HG03457 (cell line): ENCODE measurements around the gene MRAP.
"Not testable (repeated sequence)": the region's sequence is repeated elsewhere in the genome, so short reads cannot be mapped to it uniquely, and the experiment has no call there.

Experiments used
- ATAC-seq: cut with Tn5 transposase; IDR thresholded peaks from one replicate; pipeline ENCODE4 v1.9.1; 2021; ENCODE audit warnings: moderate number of reproducible peaks; ENCODE audit not compliant: unreplicated experiment

MRAP gene

DNA sequence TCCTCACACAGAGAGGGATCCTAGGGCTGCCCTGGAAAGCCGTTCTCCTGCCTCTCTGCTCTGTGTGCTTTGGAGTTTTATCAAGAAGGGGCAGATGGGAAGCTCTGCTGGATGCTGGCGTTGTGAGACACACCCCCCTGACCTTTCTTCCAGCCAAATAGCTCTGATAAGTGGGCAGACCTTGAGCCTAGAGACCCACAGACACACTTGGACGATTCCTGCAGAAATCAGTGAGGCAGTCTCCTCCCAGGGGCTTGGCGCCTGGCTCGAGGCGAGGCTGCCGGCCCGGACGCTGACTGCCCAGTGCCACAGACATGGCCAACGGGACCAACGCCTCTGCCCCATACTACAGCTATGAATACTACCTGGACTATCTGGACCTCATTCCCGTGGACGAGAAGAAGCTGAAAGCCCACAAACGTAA, at the start of gene MRAP:
TSS of gene MRAP (plus strand) at position 198 of the 424 bp plus-strand sequence. CDS start at position 315, 117 bp downstream.
- no peak for ATAC-seq

DNA sequence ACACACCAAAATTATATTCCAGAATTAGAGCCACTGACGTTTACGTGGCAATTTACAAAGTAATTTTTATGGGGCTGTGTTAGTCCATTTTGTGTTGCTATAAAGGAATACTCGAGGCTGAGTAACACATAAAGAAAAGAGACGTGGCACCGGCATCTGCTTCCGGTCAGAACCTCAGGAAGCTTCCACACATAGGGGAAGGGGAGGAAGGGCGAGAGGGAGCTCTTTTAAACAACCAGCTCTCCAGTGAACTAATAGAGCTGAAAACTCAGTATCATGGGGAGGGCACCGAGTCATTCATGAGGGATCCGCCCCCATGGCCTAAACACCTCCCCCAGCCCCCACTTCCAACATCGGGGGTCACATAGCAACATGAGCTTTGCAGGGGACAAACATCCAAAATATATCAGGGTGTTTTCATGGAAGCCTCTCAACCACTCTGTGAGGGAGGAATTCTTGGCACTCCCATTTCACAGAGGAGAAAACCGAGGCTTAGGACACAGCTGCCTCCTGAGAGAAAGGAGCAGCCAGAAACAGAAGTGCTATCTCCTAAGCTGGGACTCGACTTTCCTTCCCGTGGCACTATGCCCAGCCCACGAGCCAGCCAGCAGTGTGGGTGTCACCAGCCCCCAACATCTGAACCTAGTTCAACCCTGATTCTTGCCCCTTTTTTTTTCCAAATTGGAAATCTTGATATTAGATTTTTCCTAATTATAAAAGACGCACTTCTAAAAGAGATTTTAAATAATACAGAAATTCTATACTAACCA, 49.0 kb upstream of the MRAP start:
- ATAC-seq, result no peak

DNA sequence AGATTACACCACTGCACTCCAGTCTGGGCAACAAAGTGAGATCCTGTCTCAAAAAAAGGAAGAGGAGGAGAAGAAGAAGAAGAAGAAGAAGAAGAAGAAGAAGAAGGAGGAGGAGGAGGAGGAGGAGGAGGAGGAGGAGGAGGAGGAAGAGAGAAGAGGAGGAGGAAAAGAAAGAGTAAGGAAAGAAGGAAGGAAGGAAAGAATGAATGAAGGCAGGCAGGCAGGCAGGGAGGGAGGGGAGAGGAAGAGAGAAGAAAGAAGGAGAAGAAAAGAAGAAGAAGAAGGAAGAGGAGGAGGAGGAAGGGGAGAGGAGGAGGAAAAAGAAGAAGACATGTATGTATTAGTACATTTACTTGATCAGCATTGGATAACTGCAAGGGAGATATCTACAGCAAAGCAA, 46.5 kb upstream of the MRAP start:
- ATAC-seq, result no peak

DNA sequence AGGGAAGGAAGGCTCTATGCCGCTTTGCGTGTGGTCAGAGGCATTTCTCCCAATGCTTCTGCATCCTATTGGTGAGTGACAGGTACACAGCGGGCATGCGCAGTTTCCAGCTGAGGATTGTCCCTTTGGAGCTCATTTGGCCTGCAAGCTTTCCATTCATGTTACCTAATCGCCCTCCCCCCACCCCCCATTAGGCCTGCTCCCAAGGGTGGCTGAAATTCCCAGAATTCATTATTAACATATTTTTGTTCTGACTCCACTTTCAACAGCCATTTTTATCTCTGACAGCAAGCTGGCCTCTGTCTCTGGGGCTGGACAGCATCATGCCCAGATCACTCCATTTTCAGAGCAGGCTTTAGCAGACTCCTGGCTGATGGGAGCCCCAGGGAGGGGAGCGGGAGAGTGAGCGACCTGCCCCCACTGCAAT, 45.4 kb upstream of the MRAP start:
- ATAC-seq, result no peak

DNA sequence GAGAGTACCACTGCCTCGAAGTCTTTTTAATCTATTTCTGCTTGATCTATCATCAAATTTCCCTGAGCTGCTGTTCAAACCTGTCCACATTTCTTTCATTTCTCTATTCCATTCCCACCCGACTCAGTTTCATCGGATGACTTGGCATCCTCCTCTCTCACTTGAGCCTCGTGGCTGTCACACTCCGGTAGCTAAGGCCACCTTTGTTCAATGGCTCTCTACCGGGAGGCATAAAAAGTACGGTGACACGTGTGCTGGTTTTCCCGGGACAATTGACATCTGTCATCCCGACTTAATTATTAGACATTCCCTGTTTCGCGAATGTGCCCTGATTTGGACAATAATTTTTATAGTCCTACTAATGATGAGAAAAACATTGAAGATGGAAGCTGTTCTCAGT, 42.4 kb upstream of the MRAP start:
- ATAC-seq, result no peak

DNA sequence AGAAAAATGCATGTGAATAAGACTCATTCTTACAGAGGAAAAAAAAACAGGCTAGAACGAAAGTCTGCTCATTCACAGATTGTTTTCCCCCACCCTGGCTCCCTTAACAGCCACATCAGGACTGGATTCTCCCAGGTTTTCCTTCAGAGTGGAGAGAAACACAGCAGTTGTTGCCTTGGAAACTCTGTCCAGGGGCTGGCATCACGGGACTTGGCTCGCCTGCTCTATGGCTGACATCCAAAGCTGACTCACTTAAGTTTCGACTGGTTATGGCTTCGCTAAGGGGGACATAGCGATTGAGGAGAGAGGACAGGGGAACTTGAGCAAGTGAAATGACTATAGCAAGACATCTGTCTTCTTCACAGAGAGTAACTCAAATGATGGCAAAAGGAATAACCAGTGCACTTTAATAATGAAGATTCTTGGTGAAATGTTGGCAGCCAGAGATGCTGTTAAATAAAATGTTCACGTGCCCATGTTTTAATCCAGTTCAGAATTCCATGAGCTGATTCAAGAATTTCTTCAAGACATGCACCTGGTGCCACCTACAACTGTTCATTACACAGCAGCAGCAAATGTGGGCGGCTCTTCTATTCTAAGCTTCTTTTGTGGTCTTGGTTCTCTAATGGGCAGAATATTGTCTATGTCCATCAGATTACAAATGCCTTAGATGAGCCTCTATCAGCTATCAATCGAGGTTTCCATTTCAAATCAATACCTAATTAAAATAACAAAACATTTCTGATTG, 41.6 kb upstream of the MRAP start:
- ATAC-seq, result no peak

DNA sequence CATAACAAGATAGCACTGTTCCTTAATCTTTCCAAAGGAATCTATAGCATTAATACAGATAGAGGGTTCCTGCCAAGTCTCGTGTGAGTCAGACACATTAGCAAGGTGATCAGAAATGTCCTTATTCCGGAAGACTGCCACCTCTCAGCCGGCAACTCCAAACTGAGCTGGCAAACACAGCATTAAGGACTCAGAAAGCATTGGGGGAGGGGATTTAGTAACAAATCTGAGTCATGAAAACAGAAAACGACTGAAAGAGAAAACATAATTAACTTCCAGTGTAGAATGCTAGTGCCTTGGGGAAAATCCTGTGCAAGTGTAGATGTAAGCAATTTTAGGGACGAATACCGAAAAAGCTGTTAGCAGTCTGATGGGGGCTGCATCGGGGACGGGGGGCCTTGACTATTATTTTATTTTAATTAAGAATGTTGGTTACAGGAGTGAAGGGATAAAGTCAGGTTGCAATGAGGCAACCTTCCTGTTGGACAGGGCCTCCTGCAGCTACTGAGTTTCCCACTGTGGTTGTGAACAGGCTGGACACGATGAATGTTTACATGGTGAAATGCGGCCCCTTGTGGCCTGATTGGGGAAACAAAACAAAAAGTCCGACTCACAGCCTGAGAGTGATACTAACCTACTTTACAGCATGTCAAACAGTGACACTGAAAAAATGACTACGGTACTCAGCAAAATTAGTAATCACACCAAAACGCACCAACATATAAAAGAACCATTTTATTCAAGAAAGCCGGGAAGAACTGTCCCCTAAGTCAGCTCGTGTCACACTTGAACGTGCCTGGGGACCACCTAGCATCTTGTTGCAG, 40.5 kb upstream of the MRAP start:
- peak; percentile 59 for ATAC-seq

DNA sequence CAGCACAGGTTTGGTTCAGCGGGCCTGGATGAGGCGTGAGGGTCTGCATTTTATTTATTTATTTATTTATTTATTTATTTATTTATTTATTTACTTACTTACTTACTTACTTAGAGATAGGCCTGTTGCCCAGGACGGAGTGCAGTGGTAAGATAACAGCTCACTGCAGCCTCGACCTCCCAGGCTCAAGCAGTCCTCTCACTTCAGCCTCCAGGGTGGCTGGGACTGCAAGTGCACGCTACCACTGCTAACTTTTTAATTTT, 39.9 kb upstream of the MRAP start:
- not testable (repeated sequence) for ATAC-seq

DNA sequence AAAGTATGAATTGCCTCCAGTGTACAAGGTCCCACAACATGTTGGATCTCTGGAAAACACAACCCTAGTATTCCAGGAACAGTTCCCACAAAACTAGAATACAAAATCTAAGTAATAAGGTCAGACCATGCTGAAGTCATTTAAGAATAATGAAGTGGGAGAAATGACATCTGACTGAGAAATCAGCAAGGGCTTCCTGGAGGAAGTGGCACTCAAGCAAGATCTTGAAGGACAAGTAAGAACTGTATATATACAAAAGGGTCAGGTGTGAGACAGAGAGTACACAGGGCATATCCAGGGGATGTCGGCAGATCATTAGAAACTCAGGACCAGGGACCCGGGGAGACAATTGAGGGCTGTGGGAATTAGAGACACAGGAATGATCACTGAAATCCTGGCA, 38.5 kb upstream of the MRAP start:
- ATAC-seq, result no peak

DNA sequence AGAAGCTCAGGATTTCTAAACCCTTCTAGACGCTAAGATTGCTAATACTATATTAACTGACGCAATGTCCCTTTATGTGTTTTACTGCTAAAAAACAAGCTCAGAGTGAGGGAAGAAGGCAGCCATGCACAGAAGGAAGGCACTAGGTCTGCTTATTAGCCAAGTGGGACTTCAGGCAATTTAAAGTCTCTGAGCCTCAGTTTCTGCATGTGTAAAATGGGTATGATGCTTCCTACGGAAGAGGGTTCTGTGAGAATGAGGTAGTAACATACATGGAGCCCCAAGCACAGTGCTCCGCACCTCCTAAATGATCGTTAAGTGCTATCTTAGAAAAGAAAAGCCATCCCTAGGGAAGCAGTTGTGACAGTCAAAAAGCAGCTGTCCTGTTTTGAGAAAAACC, 36.7 kb upstream of the MRAP start:
- ATAC-seq, result no peak

DNA sequence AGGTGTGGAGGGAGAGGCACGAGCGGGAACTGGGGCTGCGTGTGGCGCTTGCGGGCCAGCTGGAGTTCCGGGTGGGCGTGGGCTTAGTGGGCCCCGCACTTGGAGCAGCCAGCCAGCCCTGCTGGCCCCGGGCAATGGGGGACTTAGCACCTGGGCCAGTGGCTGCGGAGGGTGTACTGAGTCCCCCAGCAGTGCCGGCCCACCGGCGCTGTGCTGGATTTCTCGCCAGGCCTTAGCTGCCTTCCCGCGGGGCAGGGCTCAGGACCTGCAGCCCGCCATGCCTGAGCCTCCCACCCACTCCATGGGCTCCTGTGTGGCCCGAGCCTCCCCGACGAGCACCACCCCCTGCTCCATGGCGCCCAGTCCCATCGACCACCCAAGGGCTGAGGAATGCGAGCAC, 33.3 kb upstream of the MRAP start:
- not testable (repeated sequence) for ATAC-seq

DNA sequence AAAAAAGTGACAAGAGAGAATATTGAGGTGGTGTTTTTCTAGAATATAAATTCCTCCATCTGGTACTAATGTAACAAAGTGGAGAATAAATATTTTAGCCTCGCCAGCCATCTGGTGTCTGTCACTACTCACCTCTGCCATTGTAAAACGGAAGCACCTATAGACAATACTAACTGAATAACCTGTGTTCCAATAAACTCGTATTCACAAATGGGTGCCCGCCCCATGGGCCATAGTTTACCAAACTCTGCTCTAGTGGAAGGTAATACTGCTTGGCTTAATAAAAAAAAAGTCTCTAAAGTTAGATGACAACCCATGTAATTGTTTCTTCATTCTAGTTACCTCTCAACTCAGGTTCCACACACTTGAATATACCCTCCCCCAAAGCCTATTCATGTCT, 27.9 kb upstream of the MRAP start:
- no peak for ATAC-seq

DNA sequence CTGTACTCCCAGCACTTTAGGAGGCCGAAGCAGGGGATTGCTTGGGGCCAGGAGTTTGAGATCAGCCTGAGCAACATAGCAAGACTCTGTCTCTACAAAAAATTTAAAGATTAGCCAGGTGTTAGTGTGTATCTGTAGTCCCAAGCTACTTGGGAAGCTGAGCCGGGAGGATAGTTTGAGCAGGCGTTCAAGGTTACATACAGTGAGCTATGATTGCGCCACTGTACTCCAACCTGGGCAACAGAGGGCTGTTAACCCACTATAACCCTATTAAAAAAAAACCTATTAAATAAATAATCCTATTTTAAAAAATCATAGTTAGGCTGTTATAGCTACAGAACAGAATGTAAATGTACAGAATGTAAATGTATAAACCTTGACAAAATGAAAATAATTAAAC, 22.0 kb upstream of the MRAP start:
- ATAC-seq, result no peak

DNA sequence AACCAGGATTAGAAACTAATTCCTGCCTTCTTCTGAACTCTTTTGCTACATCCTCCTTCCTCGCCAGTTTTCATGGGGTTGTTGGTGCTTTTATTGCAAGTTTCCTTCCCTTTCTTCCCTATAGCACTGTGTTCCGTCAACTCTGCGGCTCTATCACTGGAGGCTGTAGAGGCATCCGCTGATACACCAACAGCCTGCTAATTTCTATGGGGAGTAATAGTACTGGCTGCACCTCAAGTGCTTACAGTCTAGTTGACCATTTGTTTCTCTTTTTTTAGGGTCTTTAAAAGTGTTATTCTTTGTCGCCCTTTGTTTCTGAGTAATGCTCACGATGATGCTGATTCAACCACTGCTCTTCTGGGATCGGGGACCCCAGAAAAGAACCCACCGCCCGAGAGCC, 20.6 kb upstream of the MRAP start:
- no peak for ATAC-seq

DNA sequence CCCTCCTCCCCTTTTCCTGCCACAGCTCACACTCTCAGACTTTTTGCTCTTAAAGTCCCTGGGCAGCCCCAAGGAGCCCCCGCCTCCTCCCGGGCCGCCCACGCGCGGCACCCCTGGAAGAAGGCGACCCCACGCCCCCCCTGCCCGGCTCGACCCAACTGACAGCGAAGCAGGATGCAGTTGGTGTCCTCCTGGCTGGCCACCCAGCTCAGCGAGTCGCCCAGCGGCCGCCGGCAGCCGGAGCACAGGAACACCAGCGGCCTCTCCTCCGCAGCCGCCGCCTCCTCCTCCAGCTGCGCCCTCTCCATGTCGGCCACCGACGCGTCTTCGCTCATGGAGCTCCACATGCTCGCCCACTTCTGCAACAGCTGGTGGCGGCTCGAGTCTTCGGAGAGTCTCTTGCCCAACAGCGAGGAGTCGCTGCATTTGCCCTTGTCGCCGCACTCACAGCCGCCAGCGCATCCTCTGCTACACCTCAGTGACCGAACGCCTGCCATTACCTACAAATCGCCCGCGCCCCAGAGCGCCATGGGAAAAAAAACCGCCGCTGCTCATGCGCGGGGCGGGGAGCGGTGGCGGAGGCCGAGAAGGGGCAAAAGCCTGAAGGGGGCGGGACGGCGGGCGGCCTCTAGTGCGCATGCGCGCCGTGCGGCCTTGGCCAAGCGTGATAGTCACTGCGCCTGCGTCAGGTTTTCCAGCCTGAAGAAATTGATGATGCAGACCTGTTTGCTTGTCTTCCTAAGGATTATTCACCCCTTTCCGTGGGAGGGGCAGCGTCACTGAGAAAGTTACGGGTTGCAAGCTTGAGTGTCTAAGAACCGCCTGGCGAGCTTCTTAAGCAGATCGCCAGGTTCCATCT, 19.9 kb upstream of the MRAP start, which contains the start of gene MIS18A:
TSS of gene MIS18A (minus strand) at position 532 of the 859 bp plus-strand sequence. CDS start at position 497, 35 bp downstream.
- peak; percentile 88 for ATAC-seq

DNA sequence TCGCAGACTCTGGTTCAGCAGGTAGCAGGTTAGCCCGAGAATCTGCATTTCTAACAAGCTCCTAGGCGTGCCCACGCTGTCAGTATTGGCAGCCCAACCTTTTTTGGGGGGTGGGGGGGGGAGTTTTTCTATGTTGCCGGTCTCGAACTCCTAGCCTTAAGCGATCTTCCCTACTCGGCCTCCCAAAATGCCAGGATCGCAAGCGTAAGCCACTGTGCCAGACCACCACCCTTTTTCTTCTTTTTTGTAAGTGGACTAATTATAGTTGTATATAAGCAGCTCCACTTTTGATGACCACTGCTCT, 19.3 kb upstream of the MRAP start:
- ATAC-seq, result no peak

DNA sequence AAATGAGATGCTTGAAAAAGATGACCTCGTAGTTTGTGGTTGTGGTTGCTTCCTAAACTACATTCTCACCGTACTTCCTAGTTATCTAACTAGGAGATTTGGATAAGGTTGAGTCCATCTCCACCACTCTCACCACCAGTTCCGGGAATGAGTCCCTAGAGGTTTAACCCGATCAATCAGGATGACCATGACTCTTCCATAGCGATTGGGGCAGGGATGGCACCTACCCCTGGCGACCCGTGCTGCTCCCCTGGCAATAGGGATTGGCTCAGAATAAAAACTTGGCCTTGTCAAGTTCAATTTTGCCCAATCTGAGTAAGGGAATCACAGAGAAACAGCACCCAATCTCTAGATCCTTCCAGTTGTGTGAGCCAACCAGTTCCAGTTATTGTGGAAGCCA, 17.1 kb upstream of the MRAP start:
- no peak for ATAC-seq

DNA sequence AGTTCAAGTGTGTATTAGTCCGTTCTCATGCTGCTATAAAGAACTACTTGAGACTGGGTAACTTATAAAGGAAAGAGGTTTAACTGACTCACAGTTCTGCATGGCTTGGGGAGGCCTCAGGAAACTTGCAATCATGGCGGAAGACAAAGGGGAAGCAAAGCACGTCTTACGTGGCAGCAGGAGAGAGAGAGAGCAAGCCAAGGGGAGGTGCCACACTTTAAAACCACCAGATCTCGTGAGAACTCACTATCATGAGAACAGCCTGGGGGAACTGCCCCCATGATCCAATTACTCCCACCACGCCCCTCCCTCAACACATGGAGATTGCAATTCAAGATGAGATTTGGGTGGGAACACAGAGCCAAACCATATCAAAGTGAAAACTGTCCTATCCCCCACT, 15.7 kb upstream of the MRAP start:
- no peak for ATAC-seq

DNA sequence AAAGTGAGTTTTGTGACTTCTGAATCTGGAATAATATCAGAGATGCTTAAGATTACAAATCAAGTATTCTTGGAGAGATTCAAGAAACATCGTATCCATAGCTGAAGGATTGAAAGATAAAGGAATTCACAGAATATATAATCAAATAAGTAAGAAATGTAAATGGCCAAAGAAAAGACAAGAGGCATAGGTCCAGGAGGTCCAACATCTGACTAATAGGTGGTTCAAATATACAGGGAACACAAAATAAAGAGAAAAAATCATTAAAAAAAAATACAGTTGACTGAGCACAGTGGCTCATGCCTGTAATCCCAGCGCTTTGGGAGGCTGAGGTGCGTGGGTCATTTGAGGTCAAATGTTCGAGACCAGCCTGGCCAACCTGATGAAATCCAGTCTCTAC, 13.2 kb upstream of the MRAP start:
- no peak for ATAC-seq

DNA sequence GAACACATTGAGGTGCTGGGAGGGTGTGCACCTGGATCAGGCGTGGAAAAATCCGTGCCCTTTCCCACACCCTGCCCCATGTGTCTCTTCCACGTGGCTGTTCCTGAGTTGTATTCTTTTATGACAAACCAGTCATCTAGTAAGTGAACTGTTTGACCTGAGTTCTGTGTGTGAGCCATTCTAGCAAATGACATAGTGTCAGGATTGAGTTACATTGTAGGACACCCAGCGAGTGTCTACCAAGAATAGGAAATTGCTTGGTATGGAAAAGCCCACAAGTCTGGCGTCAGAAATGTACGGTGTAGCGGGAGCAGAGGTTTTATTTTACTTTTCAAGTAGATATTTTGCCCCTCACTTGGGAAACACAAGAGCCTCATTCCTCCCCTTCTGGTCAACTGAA, 1.2 kb upstream of the MRAP start:
- ATAC-seq, result no peak

DNA sequence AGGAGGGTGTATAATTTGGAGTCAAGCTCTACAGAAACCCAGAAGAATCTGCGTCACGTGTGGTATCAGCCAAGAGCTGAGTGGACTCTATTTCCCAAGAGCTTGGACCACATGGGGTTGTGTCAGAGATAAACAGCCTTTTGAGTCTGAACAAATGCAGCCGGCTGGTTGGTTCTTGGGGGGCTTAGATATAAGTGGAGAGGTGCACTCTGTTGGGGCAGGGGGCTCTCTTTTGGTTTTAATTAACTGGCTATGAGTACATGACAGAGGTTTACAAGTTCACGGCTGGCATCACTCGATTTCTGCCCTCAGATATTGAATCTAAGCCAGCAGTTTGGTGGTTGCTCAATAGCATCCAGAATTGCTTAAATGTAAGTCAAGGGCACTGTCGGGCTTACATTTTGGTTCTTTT, 501 bp upstream of the MRAP start:
- ATAC-seq, result no peak
